SKM-1 treated with dmso at 0.1 percent for 144 hours (cell line): ENCODE results near the gene SRRM1.
"Not testable (repeated sequence)": the region's sequence is repeated elsewhere in the genome, so short reads cannot be mapped to it uniquely, and the experiment has no call there.

ENCODE experiments used
- DNase-seq: peaks from one replicate; lab custom pipeline; 2025; ENCODE audit not compliant: unreplicated experiment; lab: John Stamatoyannopoulos, UW

SRRM1 gene

DNA sequence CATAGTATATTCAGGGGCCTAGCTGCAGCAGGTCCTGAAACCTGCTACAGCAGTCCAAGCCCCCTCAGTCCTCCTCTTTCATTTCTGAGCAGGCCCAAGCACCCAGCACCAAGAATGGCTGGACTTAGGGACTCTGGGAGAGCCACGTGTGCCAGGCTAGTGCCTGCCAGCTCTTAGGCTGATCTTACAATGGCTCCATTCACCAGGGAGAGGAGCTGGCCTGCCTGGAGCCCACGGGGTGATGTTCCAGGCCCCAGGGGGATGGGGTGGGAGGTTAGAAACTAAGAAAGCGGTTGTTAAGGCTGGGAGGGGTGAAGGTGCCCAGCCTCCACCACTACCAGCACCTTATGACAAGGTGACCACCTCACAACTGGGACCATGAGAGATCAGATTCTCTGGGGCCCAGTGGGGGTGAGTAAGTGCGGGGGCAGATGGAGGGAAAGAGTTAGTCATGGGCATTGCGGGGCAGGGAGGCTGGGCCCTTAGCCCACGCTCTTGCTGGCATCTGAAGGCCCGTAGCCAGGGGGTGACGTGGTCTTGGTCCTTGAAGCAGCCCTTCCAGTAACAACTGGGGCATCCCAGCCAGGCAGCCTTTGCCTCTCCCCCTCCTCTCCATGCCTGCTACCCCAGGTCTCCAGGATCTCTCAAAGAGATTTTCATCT lies 71.9 kb downstream of the SRRM1 start:
- no peak for DNase-seq

DNA sequence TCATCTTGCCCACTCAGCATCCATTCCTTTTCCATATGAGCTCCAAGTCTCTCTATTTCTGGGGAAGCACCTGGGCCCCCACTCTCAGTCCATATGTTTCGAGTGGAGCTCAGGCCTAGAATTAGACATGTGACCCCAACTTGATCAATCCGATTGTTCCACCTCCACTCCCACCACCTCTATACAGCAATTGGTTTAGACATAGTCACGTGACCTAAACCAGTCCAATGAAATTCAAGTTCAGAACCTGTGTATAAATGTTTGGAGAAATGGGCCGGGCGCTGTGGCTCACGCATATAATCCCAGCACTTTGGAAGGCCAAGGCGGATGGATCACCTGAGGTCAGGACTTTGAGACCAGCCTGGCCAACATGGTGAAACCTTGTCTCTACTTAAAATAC lies 72.6 kb downstream of the SRRM1 start:
- DNase-seq, result no peak

DNA sequence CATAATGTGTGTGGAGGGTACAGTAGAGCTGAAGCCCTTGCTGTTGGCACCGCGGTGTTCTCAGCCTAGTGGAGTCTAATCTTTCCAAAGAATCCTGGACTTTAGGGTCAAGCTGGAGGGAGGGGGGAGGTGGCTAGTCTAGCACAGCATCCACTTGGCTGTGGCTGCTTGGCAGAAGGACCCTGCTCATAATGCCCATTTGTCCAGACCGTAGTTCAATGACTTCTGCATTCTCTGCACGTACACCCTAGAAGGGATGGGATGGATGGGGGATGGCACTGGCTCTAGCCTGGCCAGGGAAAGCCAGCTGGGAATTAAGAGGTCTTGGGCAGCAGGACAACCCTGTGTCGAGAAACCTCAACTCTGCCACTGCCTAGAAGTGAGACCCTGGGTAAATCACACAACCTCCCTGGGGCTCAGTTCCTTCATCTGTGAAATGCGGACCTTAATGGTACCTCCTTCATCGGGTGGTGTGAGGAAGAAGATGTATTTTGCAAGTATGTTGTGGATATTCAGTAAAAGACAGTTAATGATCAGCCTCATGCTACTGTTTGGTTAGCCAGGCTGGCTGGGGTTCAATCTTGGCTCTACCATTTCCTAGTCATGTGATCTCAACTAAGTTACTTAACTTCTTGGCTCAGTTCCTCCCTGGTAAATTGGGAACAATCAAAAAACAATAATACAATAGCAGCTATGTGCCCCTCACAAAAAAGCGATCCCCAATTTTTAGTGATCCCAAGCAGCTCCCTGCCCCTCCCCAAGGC lies 75.0 kb downstream of the SRRM1 start:
- no peak for DNase-seq

DNA sequence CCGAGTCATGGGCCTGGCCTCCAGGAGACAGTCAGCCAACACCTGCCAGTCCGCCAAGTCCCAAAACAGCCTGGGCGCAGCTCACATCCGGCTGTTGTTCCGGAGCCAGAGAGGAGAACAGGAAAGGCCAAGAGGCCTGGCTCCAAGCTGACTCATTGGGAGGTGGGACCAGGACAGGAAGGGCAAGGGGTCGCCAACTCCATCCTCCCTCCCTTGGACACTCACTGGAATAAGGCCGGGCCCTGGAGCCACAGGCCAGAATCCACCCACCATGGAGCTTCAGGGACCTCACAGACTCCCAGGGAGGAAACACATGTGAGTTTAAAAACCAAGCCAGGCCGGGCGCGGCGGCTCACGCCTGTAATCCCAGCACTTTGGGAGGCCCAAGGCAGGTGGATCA lies 77.0 kb downstream of the SRRM1 start:
- DNase-seq, result no peak

DNA sequence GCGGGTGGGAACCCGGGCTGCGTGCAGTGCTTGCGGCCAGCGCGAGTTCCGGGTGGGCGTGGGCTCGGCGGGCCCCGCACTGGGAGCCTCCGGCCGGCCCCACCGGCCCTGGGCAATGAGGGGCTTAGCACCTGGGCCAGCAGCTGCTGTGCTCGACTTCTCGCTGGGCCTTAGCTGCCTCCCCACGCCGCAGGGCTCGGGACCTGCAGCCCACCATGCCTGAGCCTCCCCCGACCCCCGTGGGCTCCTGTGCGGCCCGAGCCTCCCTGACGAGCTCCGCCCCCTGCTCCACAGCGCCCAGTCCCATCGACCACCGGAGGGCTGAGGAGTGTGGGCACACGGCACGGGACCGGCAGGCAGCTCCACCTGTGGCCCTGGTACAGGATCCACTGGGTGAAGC lies 78.4 kb downstream of the SRRM1 start:
- DNase-seq, result no peak

DNA sequence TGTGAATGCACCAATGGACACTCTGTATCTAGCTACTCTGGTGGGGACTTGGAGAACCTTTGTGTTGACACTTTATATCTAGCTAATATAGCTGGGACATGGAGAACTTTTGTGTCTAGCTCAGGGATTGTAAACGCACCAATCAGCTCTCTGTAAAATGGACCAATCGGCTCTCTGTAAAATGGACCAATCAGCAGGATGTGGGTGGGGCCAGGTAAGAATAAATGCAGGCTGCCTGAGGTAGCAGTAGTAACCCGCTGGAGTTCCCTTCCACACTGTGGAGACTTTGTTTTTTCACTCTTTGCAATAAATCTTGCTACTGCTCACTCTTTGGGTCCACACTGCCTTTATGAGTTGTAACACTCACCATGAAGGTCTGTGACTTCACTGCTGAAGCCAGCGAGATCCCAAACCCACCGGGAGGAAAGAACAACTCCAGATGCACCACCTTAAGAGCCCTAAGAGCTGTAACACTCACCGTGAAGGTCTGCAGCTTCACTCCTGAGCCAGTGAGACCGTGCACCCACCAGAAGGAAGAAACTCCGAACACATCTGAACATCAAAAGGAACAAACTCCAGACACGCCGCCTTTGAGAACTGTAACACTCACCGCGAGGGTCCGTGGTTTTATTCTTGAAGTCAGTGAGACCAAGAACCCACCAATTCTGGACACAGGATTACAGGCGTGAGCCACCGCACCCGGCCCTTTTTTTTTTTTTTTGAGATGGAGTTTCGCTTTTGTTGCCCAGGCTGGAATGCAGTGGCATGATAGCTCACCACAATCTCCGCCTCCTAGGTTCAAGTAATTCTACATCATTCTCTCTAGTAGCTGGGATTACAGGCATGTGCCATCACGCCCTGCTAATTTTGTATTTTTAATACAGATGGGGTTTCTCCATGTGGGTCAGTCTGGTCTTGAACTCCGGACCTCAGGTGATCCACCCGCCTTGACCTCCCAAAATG lies 79.3 kb downstream of the SRRM1 start:
- DNase-seq, result not testable (repeated sequence)
